K562 (cell line): ENCODE data around the gene PHC3. TPM values are rescaled to one million over a fixed set of nuclear protein-coding genes. Genes with fewer than 3 reads are reported as not detected.
A peak's percentile ranks its signal among the peaks of the same experiment; 100 is the strongest.

Experiments
- E4F1 ChIP-seq: fragments of 250-450 bp; sonication (Bioruptor Pico); IDR thresholded peaks from 2 replicates; pipeline ENCODE4 v1.5.0; 2021; ENCODE audit warnings: mild to moderate bottlenecking, borderline replicate concordance
- polyA plus RNA-seq, 8 experiments: library from polyadenylated mRNA; depleted of rRNA in 4 of 8; stranded (reverse) in 5 of 8; unstranded in 3 of 8; fragments of >200 nt; fragmentation: Nextera tagmentation in 2 of 8; fragmentation: Illumina TruSeq in 1 of 8; extraction: Ambion mirVana in 2 of 8; extraction: Trizol in 1 of 8; gene quantifications; 2 replicates each; pipeline versions ENCODE4 v1.2.1 to v1.2.3, GENCODE V29; 2011 to 2014; ENCODE audit warnings: inconsistent platforms in 1 of 8, missing spikeins in 1 of 8
- total RNA-seq, 7 experiments: library from RNA; depleted of rRNA in 6 of 7; stranded (reverse); fragments of >200 nt in 6 of 7; fragmentation: Illumina TruSeq in 2 of 7; extraction: Trizol in 2 of 7; gene quantifications; 2 replicates each; pipeline versions ENCODE4 v1.2.1 to v1.2.3, GENCODE V29; 2011 to 2021; ENCODE audit warnings: low replicate concordance in 1 of 7
- TF ChIP-seq, protein P1 (sequence below), 2 experiments: IDR thresholded peaks in 1 of 2; conservative IDR thresholded peaks in 1 of 2; 2 replicates each; pipeline ENCODE4 v1.6.1; 2016; ENCODE audit warnings: low read depth in 2 of 2, mild to moderate bottlenecking in 1 of 2, missing compliant biosample characterization in 1 of 2, missing genetic modification characterization in 1 of 2, moderate library complexity in 1 of 2
- TF ChIP-seq, protein P2 (sequence below): fragments of 450-650 bp; formaldehyde crosslinking; IDR thresholded peaks from 2 replicates; pipeline ENCODE4 v1.4.0; 2022; ENCODE audit warnings: missing genetic modification characterization

Gene PHC3
- total and polyA plus RNA-seq, 9 of the 15 experiments (the other 6 are each of a cell fraction or from before 2014, with no cell fraction given), result 3.1 to 21.6 (median 10.5) TPM

GRCh38 chr3:170179432-170179831 lies 2.1 kb downstream of the PHC3 start (continued):
- TF ChIP-seq, protein P1, sequence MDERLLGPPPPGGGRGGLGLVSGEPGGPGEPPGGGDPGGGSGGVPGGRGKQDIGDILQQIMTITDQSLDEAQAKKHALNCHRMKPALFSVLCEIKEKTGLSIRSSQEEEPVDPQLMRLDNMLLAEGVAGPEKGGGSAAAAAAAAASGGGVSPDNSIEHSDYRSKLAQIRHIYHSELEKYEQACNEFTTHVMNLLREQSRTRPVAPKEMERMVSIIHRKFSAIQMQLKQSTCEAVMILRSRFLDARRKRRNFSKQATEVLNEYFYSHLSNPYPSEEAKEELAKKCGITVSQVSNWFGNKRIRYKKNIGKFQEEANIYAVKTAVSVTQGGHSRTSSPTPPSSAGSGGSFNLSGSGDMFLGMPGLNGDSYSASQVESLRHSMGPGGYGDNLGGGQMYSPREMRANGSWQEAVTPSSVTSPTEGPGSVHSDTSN (CRISPR knock-in tag; IDR thresholded peaks at IDR 0.05; ENCODE audit: low read depth), result no peak
- TF ChIP-seq, protein P1 (tag; conservative IDR thresholded peaks at IDR 0.05; ENCODE audit: low read depth), result peak; percentile 24; the same call in 1 of the 2 replicates
- TF ChIP-seq, protein P2, sequence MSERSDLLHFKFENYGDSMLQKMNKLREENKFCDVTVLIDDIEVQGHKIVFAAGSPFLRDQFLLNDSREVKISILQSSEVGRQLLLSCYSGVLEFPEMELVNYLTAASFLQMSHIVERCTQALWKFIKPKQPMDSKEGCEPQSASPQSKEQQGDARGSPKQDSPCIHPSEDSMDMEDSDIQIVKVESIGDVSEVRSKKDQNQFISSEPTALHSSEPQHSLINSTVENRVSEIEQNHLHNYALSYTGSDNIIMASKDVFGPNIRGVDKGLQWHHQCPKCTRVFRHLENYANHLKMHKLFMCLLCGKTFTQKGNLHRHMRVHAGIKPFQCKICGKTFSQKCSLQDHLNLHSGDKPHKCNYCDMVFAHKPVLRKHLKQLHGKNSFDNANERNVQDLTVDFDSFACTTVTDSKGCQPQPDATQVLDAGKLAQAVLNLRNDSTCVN (CRISPR knock-in tag), result no peak
- TF ChIP-seq E4F1, result no peak
- TF ChIP-seq, all 486 proteins: peak for 2
